Thyroid gland (tissue), 4 donors: ENCODE data around the gene TASP1.

Experiments used
- CTCF ChIP-seq, 6 experiments: fragments of 200-600 bp in 3 of 6; fragments of 450-650 bp in 3 of 6; sonication (generic) in 3 of 6; IDR thresholded peaks; one replicate each; pipeline ENCODE4 v1.5.1; 2016 to 2019; ENCODE audit warnings: antibody characterized with exemption in 6 of 6, mild to moderate bottlenecking in 2 of 6, inconsistent platforms in 1 of 6, moderate library complexity in 1 of 6
- POLR2A ChIP-seq, 2 donors: fragments of 450-650 bp; IDR thresholded peaks; one replicate each; pipeline ENCODE4 v1.6.1; 2017; ENCODE audit warnings: antibody characterized with exemption in 2 of 2, mild to moderate bottlenecking in 2 of 2, moderate library complexity in 1 of 2

- TF ChIP-seq POLR2A (IDR thresholded peaks at IDR 0.05) (no peak), CTCF (IDR thresholded peaks at IDR 0.05) (no peak)
These were observed 5.3 kb upstream of the TASP1 start for GRCh38 chr20:13644010-13644409.
